NCI-H1092 treated with DMSO at 0.1 percent for 48 hours (cell line): Measurements from ENCODE around the gene ATOX1.
"Not testable (repeated sequence)": the region's sequence is repeated elsewhere in the genome, so short reads cannot be mapped to it uniquely, and the experiment has no call there.

Experiments
- DNase-seq: peaks from one replicate; lab custom pipeline; 2025; lab: John Stamatoyannopoulos, UW

The ATOX1 gene

GRCh38 chr5:151758430-151759241 is at the start of gene ATOX1:
Gene ATOX1 (minus strand): TSS chr5:151758631. CDS start chr5:151758551, 80 bp downstream.
- peak; percentile 79 for DNase-seq

GRCh38 chr5:151805414-151806223 is 47.2 kb upstream of the ATOX1 start:
- no peak for DNase-seq

GRCh38 chr5:151800532-151800931 is 42.1 kb upstream of the ATOX1 start:
- no peak for DNase-seq

- DNase-seq, result no peak
Measured at GRCh38 chr5:151799407-151799806, 41.0 kb upstream of the ATOX1 start.

GRCh38 chr5:151798674-151799073 is 40.2 kb upstream of the ATOX1 start:
- no peak for DNase-seq

GRCh38 chr5:151795426-151795825 is 37.0 kb upstream of the ATOX1 start:
- no peak for DNase-seq

- no peak for DNase-seq
Measured at GRCh38 chr5:151793358-151793757, 34.9 kb upstream of the ATOX1 start.

- no peak for DNase-seq
Measured at GRCh38 chr5:151787817-151788216, 29.4 kb upstream of the ATOX1 start.

GRCh38 chr5:151786468-151786867 is 28.0 kb upstream of the ATOX1 start:
- no peak for DNase-seq

- no peak for DNase-seq
Measured at GRCh38 chr5:151784141-151784540, 25.7 kb upstream of the ATOX1 start.

- DNase-seq, result not testable (repeated sequence)
Measured at GRCh38 chr5:151783664-151784063, 25.2 kb upstream of the ATOX1 start.

- no peak for DNase-seq
Measured at GRCh38 chr5:151781201-151781600, 22.8 kb upstream of the ATOX1 start.

GRCh38 chr5:151780348-151780747 is 21.9 kb upstream of the ATOX1 start:
- DNase-seq, result no peak

GRCh38 chr5:151779531-151780125 is 21.2 kb upstream of the ATOX1 start:
- DNase-seq, result no peak

GRCh38 chr5:151775025-151775606 is 16.7 kb upstream of the ATOX1 start:
- DNase-seq, result no peak

GRCh38 chr5:151773951-151774350 is 15.5 kb upstream of the ATOX1 start:
- no peak for DNase-seq

GRCh38 chr5:151772846-151773561 is 14.6 kb upstream of the ATOX1 start:
- DNase-seq, result peak; percentile 14

GRCh38 chr5:151772029-151772845 is 13.8 kb upstream of the ATOX1 start:
- DNase-seq, result peak; percentile 35

GRCh38 chr5:151771259-151772028 is 13.0 kb upstream of the ATOX1 start, which contains the start of gene G3BP1:
Gene G3BP1 (plus strand): TSS chr5:151771954. CDS start chr5:151786621, 14,667 bp downstream.
- DNase-seq, result peak; percentile 99
